HG03521 (cell line): ENCODE measurements around the gene KRTAP6-1.

Experiments used
- ATAC-seq: cut with Tn5 transposase; IDR thresholded peaks from one replicate; pipeline ENCODE4 v1.9.1; 2021; ENCODE audit warnings: mild to moderate bottlenecking, moderate library complexity; ENCODE audit not compliant: unreplicated experiment

KRTAP6-1 gene, protein sequence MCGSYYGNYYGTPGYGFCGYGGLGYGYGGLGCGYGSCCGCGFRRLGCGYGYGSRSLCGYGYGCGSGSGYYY

DNA sequence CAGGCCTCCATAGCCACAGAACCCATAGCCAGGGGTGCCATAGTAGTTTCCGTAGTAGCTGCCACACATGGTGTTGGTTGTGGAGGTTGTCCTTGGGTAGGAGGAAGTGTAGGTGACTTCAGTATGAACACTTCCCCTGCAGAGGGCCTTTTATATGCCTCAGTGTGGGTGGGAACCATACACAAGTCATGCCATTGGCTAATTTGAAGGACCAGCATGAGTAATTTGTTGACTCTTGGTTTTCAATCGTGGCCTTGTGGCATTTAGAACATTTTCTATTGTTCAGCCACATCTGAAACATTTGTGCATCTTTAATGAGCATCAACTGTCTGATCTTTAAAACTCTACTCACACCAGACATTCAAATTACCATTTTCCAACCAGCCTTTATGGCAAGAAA lies at the start of gene KRTAP6-1:
Gene KRTAP6-1, minus strand, starts transcription at position 95 of the 400 bp plus-strand sequence. Its CDS starts 26 bp downstream, at position 69.
- ATAC-seq, result no peak

DNA sequence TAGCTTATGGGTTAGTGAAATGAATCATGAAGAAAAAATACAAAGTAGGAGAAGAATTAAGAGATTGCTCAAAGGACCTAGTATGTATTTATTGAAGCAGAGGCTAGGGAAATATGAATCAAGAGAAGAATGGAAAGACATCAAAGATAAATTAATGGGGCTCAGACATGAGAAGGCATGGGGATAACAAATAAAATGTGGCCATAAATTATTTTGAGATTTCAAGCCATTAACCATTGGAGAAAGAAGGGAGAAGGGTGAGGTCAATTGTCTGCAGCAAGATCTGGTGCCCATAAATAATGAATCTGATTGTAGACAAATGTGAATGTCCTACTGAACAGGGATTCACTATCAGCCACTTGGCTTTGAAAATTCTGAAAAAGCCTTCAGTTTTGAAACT lies 39.2 kb upstream of the KRTAP6-1 start:
- ATAC-seq, result no peak

DNA sequence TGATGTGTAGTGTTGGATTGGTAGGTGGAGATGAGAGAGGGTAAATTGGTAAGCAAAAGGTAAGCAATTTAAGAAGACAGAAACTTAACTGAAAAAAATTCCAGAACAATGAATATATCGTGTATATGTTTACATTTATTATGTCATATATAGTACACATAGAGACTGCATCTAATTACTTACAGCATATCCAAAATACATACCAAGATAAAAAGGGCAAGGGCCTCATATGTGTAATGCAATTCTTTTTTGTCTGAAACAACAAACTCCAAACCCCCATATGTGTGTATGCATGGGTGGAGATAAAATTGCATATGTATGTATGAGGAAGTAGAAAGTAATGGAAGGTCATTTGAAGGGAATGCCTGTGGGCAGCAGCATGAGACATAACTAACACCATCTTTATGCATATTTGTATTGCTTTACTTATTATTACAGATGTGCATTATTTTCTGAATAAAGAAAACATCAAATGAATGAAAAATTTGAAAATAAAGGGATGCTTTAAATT lies 33.2 kb upstream of the KRTAP6-1 start:
- ATAC-seq, result no peak

DNA sequence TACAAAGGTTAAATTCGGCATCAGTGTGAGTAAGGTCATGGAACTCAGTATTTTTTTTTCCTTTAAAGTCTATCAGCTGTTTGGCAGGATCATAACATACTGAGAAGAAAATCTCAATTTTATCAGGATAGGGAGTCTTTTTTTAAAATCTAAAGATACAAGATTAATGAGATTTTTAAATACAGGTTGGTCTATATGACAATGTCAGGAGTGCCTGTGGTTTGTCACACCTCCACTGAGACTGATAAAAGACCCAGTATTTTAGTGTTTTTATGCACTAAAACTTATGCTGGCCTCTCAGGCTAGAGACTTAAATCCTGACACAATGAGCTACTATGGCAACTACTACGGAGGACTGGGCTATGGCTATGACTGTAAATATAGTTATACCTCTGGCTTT lies 28.8 kb upstream of the KRTAP6-1 start, which contains the start of gene KRTAP20-3:
Gene KRTAP20-3, plus strand, starts transcription at position 301 of the 400 bp plus-strand sequence.
- no peak for ATAC-seq

DNA sequence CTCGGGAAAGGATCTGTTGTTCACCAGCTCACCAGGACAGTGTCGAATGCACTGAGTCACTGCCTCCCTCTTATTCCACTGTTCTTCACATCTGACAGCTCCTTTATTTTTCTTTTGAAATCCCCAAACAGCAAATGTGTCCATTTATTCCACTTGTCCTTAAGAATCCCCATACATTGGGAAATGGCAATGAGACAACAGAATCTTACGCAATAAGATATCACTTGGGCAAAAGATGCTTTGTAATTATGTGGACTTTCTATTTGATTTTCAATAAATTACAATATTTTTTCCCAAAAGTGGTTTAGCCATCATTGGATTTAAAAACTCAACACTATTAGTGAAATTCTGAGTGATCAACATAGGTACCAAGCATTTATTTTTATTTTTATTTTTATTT lies 25.0 kb upstream of the KRTAP6-1 start:
- no peak for ATAC-seq

DNA sequence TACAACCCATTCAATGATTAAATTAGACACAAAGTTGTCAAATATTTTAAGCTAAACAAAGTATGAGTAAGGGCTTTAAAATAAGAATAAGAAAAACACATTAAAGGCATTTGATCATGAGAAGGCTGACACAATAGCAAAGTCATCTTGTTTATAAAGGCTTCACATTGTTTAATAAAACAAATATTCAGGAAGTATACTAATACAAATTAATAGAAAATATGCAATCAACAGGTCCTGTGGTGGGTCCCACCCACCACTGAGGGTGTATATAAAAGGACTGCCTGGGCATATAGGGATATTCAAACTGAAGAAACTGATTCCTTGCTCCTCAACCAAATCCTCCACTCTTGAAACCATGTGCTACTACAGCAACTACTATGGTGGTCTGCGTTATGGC lies 21.2 kb upstream of the KRTAP6-1 start, which contains the start of gene KRTAP20-2:
Gene KRTAP20-2, plus strand, starts transcription at position 301 of the 400 bp plus-strand sequence. Its CDS starts 58 bp downstream, at position 359.
- ATAC-seq, result no peak

DNA sequence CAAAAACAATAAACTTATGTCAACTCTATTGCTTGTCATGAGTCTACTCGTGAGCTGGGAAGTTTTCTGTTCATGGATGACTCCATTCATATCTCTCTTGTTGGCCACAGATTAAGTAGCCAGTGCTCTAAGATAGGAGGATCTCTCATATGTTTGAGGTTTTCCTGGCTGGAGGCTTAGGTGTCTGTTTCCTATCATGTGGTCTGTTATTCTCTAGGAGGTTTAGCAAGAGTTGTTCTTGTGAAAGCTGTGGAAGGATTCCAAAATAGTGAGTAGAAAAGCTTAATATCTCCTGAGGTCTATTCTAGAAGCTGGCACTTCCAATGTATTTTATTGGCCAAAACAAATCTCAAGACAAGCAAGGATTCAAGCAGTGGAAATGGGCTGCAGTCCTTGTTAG lies 15.5 kb upstream of the KRTAP6-1 start:
- ATAC-seq, result no peak

DNA sequence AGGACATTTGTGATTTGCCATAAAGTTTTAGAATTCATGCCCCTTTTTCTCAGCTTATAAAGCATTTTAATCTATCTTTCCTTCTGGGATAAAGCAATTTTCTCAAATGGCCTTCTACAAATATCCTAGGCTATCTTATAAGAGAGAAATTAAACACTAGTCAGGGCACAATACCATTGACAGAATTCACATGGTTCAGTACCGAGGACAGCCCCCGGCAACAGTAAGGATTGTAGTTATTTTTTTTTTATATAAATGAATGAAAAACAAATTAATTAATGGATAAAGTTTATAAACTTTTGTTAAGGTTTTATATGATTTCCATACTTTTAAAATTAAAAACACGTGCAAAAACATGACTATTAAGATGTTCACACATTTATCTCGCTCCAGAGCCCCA lies 14.4 kb upstream of the KRTAP6-1 start:
- no peak for ATAC-seq

DNA sequence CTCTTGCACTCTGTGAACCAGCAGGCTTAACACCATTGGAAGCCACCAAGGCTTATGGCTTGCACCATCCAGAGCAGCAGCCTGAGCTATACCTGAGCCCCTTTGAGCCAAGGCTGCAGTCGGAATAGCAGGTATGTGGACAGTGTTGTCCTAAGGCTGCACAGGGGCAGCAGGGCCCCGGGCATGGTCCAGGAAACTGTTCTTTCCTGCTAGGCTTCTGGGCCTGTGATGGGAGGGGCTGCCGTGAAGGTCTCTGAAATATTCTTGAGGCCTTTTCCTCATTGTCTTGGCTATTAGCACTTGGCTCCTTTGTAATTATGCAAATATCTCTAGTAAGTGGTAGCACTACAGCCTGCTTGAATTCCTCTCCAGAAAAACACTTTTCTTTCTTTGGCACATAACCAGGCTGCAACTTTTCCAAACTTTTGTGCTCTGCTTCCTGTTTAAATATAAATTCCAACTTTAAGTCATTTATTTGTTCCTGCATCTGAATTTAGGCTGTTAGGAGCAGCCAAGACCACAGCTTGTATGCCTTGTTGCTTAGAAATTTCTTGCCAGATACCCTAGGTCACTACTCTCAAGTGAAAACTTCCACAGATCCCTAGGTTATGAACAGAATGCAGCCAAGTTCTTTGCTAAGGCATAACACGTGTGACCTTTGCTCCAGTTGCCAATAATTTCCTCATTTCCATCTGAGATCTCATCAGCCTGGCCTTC lies 11.9 kb upstream of the KRTAP6-1 start:
- no peak for ATAC-seq

DNA sequence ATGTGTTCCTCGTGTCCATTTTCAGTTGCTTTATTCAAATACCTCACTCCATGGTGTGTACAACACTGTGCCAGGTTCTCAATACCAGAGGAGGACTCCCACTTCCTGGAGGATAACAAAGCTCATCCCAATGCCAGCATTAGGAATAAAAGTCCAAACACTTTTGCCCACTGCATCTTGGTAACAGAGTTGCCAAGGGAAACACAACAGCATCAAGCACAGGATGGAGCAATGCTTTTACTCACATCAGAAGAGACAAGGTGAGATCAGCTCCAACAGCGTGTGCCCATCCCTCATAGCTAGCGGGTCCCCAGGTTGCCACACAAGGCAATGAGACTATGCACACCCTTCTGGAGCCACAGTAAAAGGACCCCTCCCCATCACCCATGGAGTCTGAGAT lies 9.6 kb upstream of the KRTAP6-1 start:
- ATAC-seq, result no peak

DNA sequence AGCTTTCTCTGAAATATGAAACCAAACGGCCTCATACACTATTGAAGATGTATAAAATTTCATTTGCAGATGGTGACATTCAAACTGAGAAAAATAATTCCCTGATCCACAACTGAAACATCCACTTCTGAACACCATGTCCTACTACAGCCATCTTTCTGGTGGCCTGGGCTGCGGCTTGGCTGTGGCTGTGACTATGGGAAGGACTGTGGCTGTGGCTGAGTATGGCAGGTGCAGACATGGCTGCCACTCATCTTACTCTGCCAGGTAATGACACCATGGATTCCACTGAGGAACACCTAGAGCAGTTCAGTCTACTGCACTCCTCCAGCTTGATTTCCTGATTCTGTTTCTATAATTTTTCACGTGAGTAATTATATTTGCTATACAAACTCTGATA lies 6.8 kb upstream of the KRTAP6-1 start, which contains the start of gene KRTAP20-4:
Gene KRTAP20-4, plus strand, starts transcription at position 106 of the 400 bp plus-strand sequence.
- no peak for ATAC-seq

DNA sequence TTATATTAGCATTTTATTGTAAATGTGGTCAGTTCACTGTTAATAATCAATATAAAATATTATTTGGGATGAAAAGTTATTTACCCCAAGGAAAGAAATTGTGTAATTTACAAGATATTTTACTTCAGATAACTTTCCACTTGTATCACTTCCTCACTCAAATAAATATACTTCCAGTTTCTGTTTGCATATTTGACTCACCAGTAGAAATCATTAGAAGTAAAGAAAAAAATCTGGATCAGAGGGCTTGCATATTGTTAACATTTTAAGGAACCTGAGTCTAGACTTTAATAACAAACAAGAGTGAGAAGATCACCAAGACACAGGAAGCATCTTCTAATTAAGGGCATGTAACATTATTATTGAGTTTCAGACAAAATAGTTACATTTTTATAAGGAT lies 6.3 kb upstream of the KRTAP6-1 start:
- ATAC-seq, result no peak

DNA sequence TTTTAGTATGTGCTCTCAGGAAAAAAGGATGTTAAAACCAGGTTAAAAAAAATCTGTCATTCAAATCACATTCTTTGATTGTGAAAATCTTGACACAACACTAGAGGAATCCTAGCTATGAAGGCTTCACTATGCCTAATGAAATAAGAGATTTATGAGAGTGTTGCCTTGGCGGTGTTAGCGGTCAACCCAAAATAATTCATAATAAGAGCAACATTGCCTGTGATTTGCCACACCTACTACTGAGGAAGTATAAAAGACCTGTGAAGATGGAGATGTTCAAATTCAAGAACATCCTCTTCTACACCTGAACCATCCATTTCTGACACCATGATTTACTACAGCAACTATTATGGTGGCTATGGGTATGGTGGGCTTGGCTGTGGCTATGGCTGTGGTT lies 2.4 kb upstream of the KRTAP6-1 start, which contains the start of gene KRTAP20-1:
Gene KRTAP20-1, plus strand, starts transcription at position 301 of the 400 bp plus-strand sequence. Its CDS starts 30 bp downstream, at position 331.
- no peak for ATAC-seq

DNA sequence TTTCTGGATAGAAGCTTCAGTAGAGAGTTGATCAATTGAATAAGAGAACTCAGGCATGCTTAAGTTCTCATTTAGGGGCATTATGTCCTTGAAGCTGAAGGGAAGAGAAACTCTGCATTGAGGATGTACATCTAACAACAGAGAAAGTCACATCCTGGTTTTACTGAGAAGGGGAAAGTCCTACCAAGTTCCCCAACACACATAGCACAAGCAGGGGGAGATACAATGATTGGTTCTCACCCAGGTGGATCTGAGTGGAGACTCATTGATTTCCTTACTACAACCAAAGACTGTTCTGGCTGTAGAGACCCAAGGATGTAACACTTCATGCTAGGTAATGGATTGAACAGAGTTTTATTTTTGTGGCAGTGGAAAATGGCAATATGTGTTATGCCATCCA lies 1.5 kb upstream of the KRTAP6-1 start:
- ATAC-seq, result no peak

DNA sequence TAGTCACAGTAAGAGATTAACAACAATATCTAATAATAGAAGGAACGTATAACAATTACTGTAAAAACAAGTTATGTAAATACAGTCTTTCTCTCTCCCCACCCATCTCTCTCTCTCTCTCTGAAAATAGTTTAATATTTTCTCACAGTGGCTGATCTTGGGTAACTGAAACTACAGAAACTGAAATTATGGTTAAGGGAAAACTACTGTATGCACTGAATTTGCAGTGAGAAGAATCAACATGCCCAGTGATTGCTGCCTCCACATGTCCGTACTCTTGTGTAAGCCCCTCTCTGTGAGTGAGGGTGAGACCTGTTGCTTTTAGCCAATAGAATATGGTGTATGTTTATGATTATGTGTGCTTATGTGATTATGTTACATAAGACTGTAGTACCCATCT lies 1.6 kb downstream of the KRTAP6-1 start:
- ATAC-seq, result no peak

DNA sequence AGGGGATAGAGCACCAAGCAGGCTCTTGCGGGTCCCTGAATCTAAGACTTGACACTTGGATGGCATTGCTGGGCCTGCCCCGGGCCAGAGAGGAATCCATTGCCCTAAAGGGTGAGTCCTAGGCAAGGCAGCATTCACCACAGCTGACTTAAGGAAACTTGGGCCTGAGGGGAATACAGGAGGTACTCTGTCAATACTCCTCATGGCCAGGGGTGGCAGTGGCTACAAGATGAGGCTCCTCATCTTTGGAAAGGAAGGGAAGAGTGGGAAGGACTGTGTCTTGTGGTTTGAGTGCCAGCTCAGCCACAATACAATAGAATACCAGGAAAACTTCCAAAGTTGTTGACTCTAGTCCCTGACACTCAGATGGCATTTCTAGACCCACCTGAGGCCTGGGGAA lies 7.8 kb downstream of the KRTAP6-1 start:
- no peak for ATAC-seq

DNA sequence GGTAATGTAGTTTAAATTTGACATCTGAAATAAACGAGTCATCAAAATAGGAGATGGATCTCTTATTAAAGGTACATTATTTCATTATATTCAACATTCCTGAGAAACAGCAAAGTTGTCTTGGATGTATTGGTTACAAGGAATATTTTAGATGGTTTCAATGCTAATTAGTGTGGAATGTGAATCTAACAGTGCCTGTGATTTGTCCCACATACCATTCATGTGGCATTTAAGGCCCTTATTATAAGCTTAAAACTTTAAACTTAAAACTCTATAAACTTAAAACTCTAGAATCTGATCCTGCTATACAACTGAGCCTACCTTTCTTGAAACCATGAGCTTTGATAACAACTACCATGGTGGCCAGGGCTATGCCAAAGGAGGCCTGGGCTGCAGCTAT lies 12.9 kb downstream of the KRTAP6-1 start, which contains the start of gene KRTAP22-1:
Gene KRTAP22-1, plus strand, starts transcription at position 301 of the 400 bp plus-strand sequence.
- ATAC-seq, result no peak

DNA sequence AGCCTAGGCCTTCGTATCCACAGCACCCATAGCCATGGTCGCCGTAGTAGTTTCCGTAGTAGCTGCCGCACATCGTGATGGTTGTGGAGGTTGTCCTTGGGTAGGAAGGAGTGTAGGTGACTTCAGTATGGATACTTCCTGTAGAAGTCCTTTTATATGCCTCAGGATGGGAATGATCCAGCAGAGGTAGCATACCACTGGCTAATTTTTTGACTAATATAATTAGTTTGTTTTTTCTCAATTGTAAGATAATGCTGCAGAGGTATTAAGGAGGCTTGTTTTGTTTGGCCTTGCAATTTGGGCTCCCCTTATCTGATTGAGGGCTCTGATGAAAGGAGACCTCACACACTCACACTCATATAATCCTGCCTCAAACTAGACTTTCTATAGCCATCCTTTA lies 14.9 kb downstream of the KRTAP6-1 start, which contains the start of gene KRTAP6-2:
Gene KRTAP6-2, minus strand, starts transcription at position 101 of the 400 bp plus-strand sequence. Its CDS starts 28 bp downstream, at position 73.
- no peak for ATAC-seq

DNA sequence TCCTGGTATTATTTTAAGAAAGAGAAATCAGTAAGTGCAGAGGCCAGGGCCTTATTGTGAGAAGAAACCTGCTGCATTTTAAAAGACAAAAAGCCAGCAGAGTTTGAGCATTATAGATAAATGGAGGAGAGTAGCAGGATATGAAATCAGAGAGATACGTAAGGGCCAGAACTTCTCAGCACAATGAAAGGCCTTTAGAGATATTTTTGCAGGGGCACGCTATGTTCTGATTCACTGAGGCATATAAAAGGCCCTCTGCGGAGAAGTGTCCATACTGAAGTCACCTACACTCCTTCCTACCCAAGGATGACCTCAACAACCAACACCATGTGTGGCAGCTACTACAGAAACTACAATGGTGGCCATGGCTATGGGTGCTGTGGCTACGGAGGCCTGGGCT lies 21.6 kb downstream of the KRTAP6-1 start, which contains the start of gene KRTAP6-3:
Gene KRTAP6-3, plus strand, starts transcription at position 301 of the 400 bp plus-strand sequence. Its CDS starts 6 bp downstream, at position 307.
- no peak for ATAC-seq

DNA sequence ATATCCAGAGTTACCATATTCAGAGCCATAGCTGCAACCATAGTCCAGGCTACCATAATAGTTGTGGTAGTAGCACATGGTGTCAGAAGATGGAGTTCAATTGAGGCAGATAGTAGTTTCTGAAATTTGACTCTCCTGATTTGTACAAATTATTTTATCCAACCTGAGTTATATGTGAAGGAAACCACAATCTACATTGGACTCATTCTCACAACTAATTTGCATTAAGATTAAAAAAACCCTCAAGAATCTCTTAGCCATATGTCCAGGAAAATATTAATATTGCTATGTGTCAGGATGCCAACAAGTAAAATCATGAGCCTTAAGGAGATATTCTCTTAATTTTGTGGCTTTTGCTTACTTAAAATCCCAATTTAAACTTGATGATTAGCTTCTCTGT lies 23.4 kb downstream of the KRTAP6-1 start, which contains the start of gene KRTAP22-2:
Gene KRTAP22-2, minus strand, starts transcription at position 101 of the 400 bp plus-strand sequence.
- ATAC-seq, result no peak

DNA sequence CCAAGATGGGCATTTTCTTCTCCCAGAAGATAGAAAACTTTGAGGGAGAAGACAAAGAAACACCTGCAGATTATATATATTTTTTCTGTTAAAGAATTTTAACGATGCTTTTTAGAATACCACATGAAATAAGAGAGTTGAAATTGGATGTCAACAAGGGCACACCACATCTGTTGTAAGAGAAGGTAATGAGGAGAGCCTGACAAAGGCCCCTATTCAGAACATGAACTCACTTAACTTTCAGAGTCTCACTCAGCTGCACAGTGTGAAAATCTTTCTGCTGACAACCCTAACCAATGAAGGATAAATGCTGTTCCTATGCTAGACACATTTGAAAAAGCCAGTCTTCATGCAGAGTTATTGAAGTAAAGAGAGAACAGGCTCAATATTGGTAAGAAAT lies 30.9 kb downstream of the KRTAP6-1 start:
- ATAC-seq, result no peak

DNA sequence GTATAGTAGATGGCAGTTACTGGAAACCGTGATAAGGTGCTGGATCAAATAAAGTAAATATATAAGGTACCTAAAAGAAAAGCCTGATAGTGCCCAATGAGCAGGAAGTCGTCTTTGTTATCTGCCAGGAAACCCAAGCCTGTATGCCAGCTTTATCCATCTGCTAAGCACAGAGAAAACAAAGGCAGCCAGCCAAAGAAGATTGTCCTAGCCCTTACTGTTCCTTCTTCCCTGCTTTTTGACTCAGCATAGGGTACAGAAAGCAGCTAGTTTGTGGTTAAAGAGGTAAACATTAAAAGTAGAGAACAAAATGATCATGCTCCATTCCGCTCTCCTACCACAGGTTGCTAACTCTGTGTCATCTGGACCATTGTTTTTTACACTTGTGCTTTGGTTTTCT lies 33.6 kb downstream of the KRTAP6-1 start:
- ATAC-seq, result no peak
